Left lung (tissue), 10 donors: ENCODE results near the gene PDK3. TPM values are rescaled to one million over a fixed set of nuclear protein-coding genes. Genes with fewer than 3 reads are reported as not detected.

Experiments
- ATAC-seq: fragments of 200-7000 bp; cut with Tn5 transposase; one replicate; pipeline ENCODE4 v1.9.1; 2020; ENCODE audit warnings: moderate library complexity
- DNase-seq, 4 donors: peaks; one replicate each; pipeline ENCODE4 v3.0.0-alpha.2; 2013 to 2020
- H3K27ac ChIP-seq, 2 donors: fragments of 200-600 bp; sonication (generic) in 1 of 2; one replicate each; pipeline versions ENCODE4 v1.5.0 to v1.8.0; 2020 to 2021
- H3K27me3 ChIP-seq, 2 donors: fragments of 200-600 bp; sonication (generic) in 1 of 2; one replicate each; pipeline versions ENCODE4 v1.5.0 to v1.8.0; 2020 to 2021
- H3K36me3 ChIP-seq, 2 donors: fragments of 200-600 bp; sonication (generic) in 1 of 2; one replicate each; pipeline versions ENCODE4 v1.5.0 to v1.8.0; 2020 to 2021
- H3K4me1 ChIP-seq, 2 donors: fragments of 200-600 bp; one replicate each; pipeline ENCODE4 v1.8.0; 2021
- H3K4me3 ChIP-seq, 2 donors: fragments of 200-600 bp; sonication (generic) in 1 of 2; one replicate each; pipeline versions ENCODE4 v1.5.0 to v1.8.0; 2020 to 2021; ENCODE audit warnings: mild to moderate bottlenecking in 1 of 2
- H3K9me3 ChIP-seq, 2 donors: fragments of 200-600 bp; sonication (generic) in 1 of 2; one replicate each; pipeline versions ENCODE4 v1.5.0 to v1.8.0; 2020 to 2021
- CTCF ChIP-seq, 2 donors: fragments of 200-600 bp; sonication (generic) in 1 of 2; IDR thresholded peaks; one replicate each; pipeline versions ENCODE4 v1.5.0 to v1.8.0; 2021; ENCODE audit warnings: antibody characterized with exemption in 2 of 2
- intact Hi-C, 2 donors: fragments of 100-400 bp; cut with DNase I; formaldehyde crosslinking; loops; one replicate each; pipeline versions ENCODE4 v1.11.2 to v1.14.2; 2022
- polyA plus RNA-seq, 6 donors: library from polyadenylated mRNA; unstranded; fragments of 120-200 nt; gene quantifications; one replicate each; pipeline ENCODE4 v1.2.1, GENCODE V29; 2013; ENCODE audit not compliant: insufficient read length in 6 of 6
- total RNA-seq, 2 donors: library from RNA; stranded (reverse); fragmentation: NEBNext Ultra II Directional; extraction: Animal tissue kit (Norgen Biotek cat#: 25700); gene quantifications; one replicate each; pipeline ENCODE4 v1.2.1, GENCODE V29; 2021
- donor health status: DM: no; HTN: yes; CAD: no.
- donor health status: DM: no; HTN: no; CAD: no.

Gene PDK3
- total and polyA plus RNA-seq, 8 donors, result 5.0 to 21.2 (median 7.1) TPM

GRCh38 chrX:24425806-24426205 lies 39.3 kb upstream of the PDK3 start:
- DNase-seq (no peak), ATAC-seq (no peak)
- H3K4me3 ChIP-seq, result no peak overlapping the region
- H3K4me1 ChIP-seq, result no peaks in the 10 kb centered on the region
- no peaks in the 10 kb centered on the region for H3K9me3 ChIP-seq
- H3K27ac ChIP-seq, result no peak overlapping the region
- no peaks in the 10 kb centered on the region for H3K36me3 ChIP-seq
- TF ChIP-seq CTCF (IDR thresholded peaks at IDR 0.05), result no peak
- intact Hi-C loops, result no loop called here
- H3K27me3 ChIP-seq, result no peaks in the 10 kb centered on the region

GRCh38 chrX:24426340-24426913 lies 38.7 kb upstream of the PDK3 start:
- intact Hi-C loops, result no loop called here
- DNase-seq (no peak), ATAC-seq (no peak)
- Histone ChIP-seq H3K9me3 (no peaks in the 10 kb centered on the region), H3K36me3 (no peaks in the 10 kb centered on the region), H3K4me1 (no peaks in the 10 kb centered on the region), H3K27me3 (no peaks in the 10 kb centered on the region), H3K4me3 (no peak overlapping the region), H3K27ac (no peak overlapping the region)
- no peak for TF ChIP-seq CTCF (IDR thresholded peaks at IDR 0.05)

- H3K4me3 ChIP-seq, result no peak overlapping the region
- ATAC-seq, result no peak
- DNase-seq, result no peak
- H3K27me3 ChIP-seq, result no peaks in the 10 kb centered on the region
- no peaks in the 10 kb centered on the region for H3K36me3 ChIP-seq
- H3K4me1 ChIP-seq, result no peaks in the 10 kb centered on the region
- intact Hi-C loops, result no loop called here
- no peak for TF ChIP-seq CTCF (IDR thresholded peaks at IDR 0.05)
- H3K9me3 ChIP-seq, result no peaks in the 10 kb centered on the region
- no peak overlapping the region for H3K27ac ChIP-seq
These were observed 38.0 kb upstream of the PDK3 start for GRCh38 chrX:24426921-24427746.

- Histone ChIP-seq H3K4me3 (no peak overlapping the region), H3K27ac (no peak overlapping the region), H3K36me3 (no peaks in the 10 kb centered on the region), H3K27me3 (no peaks in the 10 kb centered on the region), H3K9me3 (no peaks in the 10 kb centered on the region), H3K4me1 (no peaks in the 10 kb centered on the region)
- no peak for TF ChIP-seq CTCF (IDR thresholded peaks at IDR 0.05)
- intact Hi-C loops, result no loop called here
- no peak for DNase-seq
- ATAC-seq, result no peak
These were observed 37.4 kb upstream of the PDK3 start for GRCh38 chrX:24427747-24428019.

GRCh38 chrX:24428516-24428915 lies 36.6 kb upstream of the PDK3 start:
- Histone ChIP-seq H3K36me3 (no peaks in the 10 kb centered on the region), H3K27me3 (no peaks in the 10 kb centered on the region), H3K9me3 (no peaks in the 10 kb centered on the region), H3K4me3 (no peak overlapping the region), H3K4me1 (no peaks in the 10 kb centered on the region), H3K27ac (no peak overlapping the region)
- TF ChIP-seq CTCF (IDR thresholded peaks at IDR 0.05), result no peak
- DNase-seq, result no peak
- intact Hi-C loops, result no loop called here
- no peak for ATAC-seq
